Measurements from ENCODE around the gene PPIL3.

The PPIL3 gene

DNA sequence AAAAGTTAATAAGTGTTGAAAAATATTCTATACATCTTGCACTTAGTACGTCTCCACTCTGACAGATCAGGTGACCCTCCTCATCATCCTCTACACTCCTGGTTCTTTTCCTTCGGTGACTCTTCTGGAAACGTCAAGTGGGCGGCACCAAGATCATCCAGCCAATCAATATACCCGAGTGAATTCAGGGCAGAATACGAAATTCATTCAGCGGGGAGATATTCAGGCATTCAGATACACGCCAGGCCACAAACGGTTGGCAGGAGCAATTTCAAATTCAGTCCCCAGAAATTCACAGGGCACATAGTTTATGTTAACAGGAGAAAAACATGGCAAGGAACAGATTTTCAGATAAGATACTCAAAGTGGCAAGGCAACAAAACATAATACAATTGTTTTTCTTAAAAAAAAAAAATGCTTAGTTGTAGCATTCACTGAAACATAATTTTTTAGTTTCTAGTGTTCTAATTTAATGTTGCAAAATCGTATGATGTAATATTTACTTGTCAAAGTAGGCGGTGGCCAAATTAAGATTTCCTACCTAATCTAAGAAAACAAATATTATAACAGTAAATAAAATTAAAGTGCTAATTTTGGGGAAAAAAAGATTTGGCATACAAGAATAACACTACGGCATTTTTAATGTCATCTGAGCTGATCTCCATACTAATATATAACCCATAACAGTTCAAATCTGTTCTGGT is 28.6 kb downstream of the PPIL3 start:
- peak; percentile 59 for DNase-seq

DNA sequence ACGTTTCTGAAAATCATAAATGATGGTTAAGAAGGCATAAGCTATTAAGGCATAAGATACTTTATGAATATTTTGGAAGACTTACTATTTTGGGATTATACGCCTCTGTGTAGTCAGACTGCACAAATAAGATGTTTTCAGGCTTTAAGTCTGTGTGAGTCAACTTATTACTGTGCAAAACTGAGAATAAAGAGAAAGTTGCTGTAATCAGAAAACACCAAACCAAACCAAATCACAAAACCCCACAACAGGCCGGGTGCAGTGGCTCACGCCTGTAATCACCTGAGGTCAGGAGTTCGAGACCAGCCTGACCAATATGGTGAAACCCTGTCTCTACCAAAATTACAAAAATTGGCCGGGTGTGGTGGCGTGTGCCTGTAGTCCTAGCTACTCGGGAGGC is 32.1 kb downstream of the PPIL3 start:
- no peak for DNase-seq

DNA sequence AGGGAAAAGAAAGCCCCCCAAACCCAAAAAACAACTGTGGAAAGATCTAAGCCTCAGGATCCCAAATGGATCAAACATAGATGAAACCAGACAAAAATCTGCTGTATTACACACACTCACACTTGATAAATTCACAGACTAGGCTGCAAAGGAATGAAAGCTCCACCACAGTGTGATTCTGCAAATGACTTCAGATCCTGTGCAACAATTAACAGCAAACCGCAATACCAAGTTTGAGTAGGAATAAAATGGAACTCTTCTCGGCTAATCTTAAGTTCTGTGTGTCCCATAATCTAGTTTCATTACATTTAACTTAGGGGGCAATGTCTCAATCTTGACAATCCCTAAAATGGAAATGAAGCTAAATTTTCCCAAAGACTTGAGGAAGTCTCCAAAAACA is 36.3 kb downstream of the PPIL3 start:
- no peak for DNase-seq

DNA sequence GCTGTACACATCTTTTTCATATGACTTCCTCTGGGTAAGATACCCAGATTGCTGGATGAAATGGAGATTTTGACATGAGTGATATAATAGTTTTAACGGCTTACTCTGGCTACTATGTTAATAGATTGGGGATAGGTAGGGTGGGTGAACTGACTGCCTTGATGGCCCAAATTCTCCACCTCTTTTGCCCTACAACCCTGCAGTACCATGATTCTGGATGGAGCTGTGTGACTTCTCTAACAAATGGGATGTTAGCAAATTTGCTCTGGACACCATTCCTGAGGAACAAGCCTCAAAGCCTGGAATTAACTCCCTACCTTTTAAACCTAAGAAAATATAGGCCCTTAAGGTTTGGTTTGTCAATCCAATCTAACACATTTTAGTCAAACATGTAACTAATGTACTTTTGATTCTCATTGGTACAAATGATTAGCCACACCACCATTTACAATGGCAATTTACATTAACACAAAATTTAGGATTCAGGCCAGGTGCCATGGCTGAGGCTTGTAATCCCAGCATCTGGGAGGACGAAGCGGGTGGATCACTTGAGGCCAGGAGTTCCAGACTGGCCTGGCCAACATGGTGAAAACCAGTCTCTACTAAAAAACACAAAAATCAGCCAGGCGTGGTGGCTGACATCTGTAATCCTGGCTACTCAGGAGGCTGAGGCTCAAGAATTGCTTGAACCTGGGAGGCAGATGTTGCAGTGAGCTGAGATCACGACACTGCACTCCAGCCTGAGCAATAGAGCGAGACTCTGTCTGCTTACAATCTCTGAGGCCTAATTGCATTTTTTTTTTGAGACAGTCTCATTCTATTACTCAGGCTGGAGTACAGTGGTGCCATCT is 37.3 kb downstream of the PPIL3 start:
- DNase-seq = no peak

DNA sequence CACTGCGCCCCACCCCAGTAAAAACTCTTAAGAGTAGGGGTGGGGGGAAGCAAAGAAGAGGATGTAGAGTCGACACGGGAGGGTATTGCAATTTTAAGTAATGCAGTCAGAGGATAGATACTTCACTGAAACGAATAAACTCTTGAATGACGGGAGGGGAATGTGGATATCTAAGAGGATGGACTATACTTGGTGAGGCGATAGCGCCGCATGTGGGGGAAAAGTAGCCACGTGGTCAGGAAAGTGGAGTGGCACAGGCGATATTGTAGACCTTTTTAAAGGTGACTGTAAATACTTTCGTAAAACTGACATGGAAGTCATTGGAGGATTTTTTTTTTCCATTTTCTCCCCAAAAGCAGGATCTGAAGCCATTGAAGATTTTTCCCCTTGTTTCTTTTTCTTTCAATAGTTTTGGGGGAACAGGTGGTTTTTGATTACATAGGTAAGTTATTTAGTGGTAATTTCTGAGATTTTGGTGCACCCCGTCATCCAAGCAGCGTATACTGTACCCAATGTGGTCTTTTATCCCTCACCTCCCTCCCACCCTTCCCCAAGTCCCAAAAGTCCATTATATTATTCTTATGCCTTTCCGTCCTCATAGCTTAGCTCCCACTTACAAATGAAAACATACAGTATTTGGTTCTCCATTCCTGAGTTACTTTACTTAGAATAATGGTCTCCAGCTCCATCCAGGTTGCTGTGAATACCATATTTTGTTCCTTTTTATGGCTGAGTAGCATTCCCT is 38.2 kb downstream of the PPIL3 start:
- no peak for DNase-seq

- no peak for DNase-seq
Measured at GRCh38 chr2:200847939-200848338, 40.9 kb downstream of the PPIL3 start.

DNA sequence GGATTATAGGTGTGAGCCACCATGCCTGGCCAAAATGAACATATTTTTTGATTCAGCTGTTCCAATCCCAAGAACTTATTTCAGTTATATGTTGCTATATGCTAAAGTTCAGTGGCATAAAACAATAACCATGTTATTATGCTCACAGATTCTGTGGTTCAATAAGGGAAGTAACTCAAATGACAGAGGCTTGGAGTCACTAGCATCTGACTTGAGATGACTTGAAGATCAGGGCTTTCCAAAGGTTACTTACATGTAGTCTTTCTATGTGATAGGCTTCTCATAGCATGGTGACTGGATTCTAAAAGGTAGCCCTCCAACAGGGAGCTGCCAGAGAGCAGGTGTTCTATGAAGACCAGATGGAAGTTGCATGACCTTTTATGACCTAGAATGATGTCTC is 41.6 kb downstream of the PPIL3 start:
- no peak for DNase-seq

- DNase-seq = no peak
Measured at GRCh38 chr2:200845669-200846325, 43.1 kb downstream of the PPIL3 start.

DNA sequence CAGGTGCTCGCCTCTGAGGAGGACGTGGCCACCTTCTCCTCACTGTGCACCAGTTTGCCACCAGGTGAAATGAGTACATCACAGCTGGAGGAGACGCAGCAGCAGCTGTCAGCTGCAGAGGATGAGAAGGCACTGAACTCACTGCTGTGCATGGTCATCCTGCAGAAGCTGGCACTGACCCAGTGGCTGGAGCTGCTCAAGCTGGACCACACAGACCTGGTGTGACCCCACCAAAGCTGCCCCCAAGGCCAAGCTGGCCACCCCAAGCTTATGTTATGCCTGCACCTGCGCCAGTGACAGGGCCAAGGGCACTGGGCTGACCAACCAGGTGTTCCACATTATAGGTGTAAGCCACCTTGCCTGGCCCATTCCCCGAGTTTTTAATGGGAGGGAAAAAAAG is 43.7 kb downstream of the PPIL3 start:
- no peak for DNase-seq

DNA sequence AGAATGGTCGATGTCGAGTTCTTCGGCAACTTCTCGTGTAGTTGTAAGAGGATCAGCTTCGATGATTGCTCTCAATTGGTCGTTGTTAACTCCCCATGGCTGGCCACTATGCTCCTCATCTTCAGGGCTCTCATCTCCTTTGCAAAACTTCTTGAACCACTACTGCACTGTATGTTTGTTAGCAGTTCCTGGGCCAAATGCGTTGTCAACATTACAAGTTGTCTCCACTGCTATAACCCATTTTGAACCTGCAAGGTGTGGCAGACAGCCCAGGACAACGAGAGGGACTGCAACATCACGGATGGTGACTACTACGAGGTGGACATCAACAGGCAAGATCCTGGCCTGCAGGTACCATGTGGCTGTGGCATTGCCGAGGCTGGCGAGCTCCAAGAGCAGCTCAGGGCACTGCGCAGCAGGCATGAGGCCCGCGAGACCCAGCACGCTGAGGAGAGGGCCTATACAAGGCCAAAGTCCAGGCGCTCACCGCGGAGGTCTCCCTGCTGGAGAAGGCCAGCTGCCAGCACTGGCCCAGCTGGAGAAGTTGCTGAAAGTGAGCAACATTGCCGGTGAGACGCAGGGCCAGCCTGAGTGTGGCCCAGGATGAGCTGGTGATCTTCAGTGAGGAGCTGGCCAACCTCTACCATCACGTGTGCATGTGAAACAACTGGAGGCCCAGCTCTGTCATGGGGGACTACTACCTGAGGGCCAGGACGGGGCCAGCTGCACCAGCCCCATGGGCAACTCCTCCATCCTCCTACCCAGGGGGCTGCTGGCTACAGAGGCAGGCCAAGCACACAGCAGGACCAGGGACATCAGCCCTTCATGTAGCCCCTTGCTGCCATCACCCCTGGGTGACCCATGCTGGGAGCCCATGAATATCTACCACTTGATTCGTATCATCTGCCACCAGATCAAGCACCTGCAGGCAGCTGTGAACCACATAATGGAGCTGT is 44.6 kb downstream of the PPIL3 start:
- DNase-seq = no peak

- DNase-seq = no peak
Measured at GRCh38 chr2:200839513-200839912, 49.4 kb downstream of the PPIL3 start.

DNA sequence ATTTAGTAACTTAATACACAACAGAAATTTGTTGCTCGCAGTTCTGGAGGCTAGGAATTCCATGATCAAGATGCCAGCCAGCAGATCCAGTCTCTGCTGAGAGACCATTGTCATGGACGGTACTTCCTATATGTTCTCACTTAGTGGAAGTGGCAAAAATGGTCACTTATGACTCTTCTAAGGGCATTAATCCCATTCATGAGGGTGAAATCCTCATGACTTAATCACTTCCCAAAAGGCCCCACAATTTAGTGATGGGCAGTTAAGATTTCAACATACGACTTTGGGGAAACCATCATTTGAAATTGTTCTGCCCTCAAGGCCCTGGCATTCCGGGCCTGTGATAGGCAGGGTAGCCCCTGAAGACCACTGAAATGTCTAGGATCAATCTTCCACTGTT is 54.2 kb downstream of the PPIL3 start:
- no peak for DNase-seq

DNA sequence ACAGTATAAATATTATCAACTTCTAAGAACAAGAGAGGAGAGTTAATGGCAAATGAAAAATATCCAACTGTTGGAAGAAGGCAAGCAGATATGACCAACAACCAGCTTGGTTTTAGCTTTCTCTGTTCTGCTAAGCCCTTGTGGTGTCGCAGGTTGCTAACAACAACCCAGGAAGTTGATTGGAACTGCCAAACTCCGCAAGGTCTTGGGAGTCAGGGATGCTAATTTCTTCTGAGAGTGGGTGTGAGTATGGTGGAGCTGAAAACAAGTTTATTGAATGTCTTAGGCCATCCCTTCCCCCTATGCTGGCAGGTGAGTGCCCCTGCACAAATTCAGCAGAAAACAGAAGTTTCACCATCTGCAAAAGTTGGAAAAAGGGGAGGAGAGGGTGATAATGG is 59.6 kb downstream of the PPIL3 start:
- DNase-seq = no peak

DNA sequence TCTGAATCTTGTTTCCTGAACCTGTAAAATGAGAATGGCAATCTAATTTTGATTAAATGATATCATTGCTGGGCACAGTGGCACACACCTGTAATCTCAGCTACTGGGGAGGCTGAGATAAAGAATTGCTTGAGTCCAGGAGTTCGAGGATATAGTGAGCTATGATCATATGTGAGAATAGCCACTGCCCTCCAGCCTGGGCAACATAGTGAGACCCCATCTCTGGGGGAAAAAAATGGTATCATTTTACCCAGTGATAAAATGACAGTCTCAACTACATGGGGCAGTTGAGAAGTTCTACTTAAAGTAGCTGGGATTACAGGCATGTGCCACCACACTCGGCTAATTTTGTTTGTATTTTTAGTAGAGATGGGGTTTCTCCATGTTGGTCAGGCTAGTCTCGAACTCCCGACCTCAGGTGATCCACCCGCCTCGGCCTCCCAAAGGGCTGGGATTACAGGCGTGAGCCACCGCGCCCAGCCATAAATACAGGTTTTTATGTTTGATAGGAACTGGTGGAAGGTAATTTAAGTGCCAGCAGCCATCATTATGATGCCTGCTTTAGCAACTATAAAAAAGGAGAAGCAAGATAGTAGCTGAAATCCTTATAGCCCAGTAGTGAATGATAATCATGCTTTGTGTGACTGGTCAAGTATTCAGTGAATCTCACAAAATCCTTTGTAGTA is 60.2 kb downstream of the PPIL3 start:
- DNase-seq = no peak

GRCh38 chr2:200828104-200828503 is 60.8 kb downstream of the PPIL3 start:
- no peak for DNase-seq

DNA sequence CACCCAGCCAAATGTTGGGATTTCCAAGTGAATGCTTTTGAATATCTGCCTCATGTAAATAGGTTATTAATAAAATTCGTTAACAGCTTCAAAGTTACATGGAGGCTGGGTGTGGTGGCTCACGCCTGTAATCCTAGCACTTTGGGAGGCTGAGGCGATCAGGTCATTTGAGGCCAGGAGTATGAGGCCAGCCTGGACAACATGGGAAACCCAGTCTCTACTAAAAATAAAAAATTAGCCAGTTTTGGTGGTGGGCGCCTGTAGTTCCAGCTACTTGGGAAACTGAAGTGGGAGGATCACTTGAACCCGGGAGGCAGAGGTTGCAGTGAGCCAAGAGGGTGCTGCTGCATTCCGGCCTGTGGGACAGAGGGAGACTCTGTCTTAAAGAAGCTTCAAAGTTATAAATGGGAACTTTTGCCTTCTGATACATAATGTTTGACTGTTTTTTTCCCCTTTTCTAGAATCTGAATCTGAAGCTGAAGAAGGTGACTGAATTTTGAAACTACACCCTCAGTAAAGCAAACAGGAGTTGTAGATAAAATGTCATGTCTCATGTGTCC is 67.1 kb downstream of the PPIL3 start:
- DNase-seq = no peak
